HCT116 (cell line): ENCODE measurements around the gene AQP6. TPM values are rescaled to one million over a fixed set of nuclear protein-coding genes. Genes with fewer than 3 reads are reported as not detected.

Source experiments
- ATAC-seq: fragments of 200-7000 bp; cut with Tn5 transposase; 2 replicates; pipeline ENCODE4 v1.9.1; 2020; ENCODE audit warnings: mild to moderate bottlenecking, moderate library complexity
- BruUV-seq: library from RNA; stranded (reverse); fragments of 400-500 nt; replicated peaks from 2 replicates; lab custom pipeline; 2021; lab: Mats Ljungman, UMichigan
- CTCF ChIA-PET: fragments of 300-600 bp; sonication (Branson Sonifier 250); formaldehyde crosslinking; loops from one replicate; lab custom pipeline; 2021; ENCODE audit warnings: antibody characterized with exemption; lab: Charles Lee
- POLR2A ChIA-PET: fragments of 300-600, 350-600 bp; sonication (Branson Sonifier 250); formaldehyde crosslinking; loops from one replicate; lab custom pipeline; 2021; ENCODE audit warnings: antibody characterized with exemption; lab: Charles Lee
- RAD21 ChIA-PET, 2 experiments: fragments of 300-600 bp; sonication (Branson Sonifier 250); formaldehyde crosslinking; loops; one replicate each; lab custom pipeline; 2023; ENCODE audit warnings: low total read pairs in 2 of 2; ENCODE audit not compliant: uncharacterized antibody in 2 of 2, unreplicated experiment in 2 of 2, low non-redundant PET in 1 of 2; lab: Charles Lee
- DNase-seq: peaks from one replicate; pipeline ENCODE4 v3.0.0-alpha.2; 2010; ENCODE audit warnings: low read depth, low spot score
- H2AFZ ChIP-seq: fragments of 200-600 bp; shearing (Covaris generic), sonication (generic); 2 replicates; pipeline ENCODE4 v1.6.1; 2017; ENCODE audit warnings: low read depth, mixed run types, mixed read lengths, antibody characterized with exemption, low read length; ENCODE audit not compliant: poor library complexity, severe bottlenecking
- H3K27ac ChIP-seq: 2 replicates; pipeline ENCODE4 v1.5.1; 2012; ENCODE audit warnings: low read depth, low read length
- H3K27me3 ChIP-seq: fragments of 200-600 bp; sonication (generic); 2 replicates; pipeline ENCODE4 v1.6.1; 2016; ENCODE audit warnings: mixed run types, low read length, mixed read lengths; ENCODE audit not compliant: insufficient read depth
- H3K36me3 ChIP-seq, 2 experiments: fragments of 200-500 bp in 1 of 2; fragments of 200-600 bp in 1 of 2; sonication (Bioruptor generic) in 1 of 2; sonication (generic) in 1 of 2; 2 replicates each; pipeline versions ENCODE4 v1.5.1 to v1.6.1; 2014 to 2016; ENCODE audit warnings: low read length in 2 of 2, inconsistent platforms in 1 of 2, mixed read lengths in 1 of 2, mixed run types in 1 of 2; ENCODE audit not compliant: insufficient read depth in 2 of 2, control insufficient read depth in 1 of 2
- H3K4me1 ChIP-seq, 2 experiments: fragments of 200-600 bp in 1 of 2; sonication (generic) in 1 of 2; 2 replicates each; pipeline versions ENCODE4 v1.5.1 to v1.6.1; 2012 to 2017; ENCODE audit warnings: low read length in 2 of 2, inconsistent platforms in 1 of 2, mild to moderate bottlenecking in 1 of 2, mixed read lengths in 1 of 2, mixed run types in 1 of 2, moderate library complexity in 1 of 2; ENCODE audit not compliant: insufficient read depth in 2 of 2, control insufficient read depth in 1 of 2
- H3K4me2 ChIP-seq: fragments of 200-600 bp; sonication (generic); 2 replicates; pipeline ENCODE4 v1.6.1; 2017; ENCODE audit warnings: mixed run types, low read length, mixed read lengths
- H3K4me3 ChIP-seq, 2 experiments: fragments of 200-600 bp in 1 of 2; sonication (generic) in 1 of 2; replicated peaks in 1 of 2; 2 replicates each; pipeline ENCODE4 v1.5.1; 2011 to 2016; ENCODE audit warnings: low read length in 2 of 2, control low read depth in 1 of 2, low read depth in 1 of 2, mild to moderate bottlenecking in 1 of 2, mixed read lengths in 1 of 2, mixed run types in 1 of 2
- H3K79me2 ChIP-seq: fragments of 200-600 bp; sonication (generic); 2 replicates; pipeline ENCODE4 v1.6.1; 2017; ENCODE audit warnings: mild to moderate bottlenecking, mixed run types, low read length, moderate library complexity, mixed read lengths; ENCODE audit not compliant: insufficient read depth
- H3K9ac ChIP-seq: fragments of 200-600 bp; sonication (generic); 2 replicates; pipeline ENCODE4 v1.6.1; 2016; ENCODE audit warnings: low read length, mixed read lengths
- H3K9me2 ChIP-seq: fragments of 200-600 bp; sonication (generic), shearing (Covaris generic); 2 replicates; pipeline ENCODE4 v1.6.1; 2017; ENCODE audit warnings: mixed run types, mild to moderate bottlenecking, moderate library complexity; ENCODE audit not compliant: insufficient read depth
- H3K9me3 ChIP-seq, 2 experiments: fragments of 200-500 bp in 1 of 2; fragments of 200-600 bp in 1 of 2; sonication (Bioruptor generic) in 1 of 2; sonication (generic) in 1 of 2; 2 replicates each; pipeline ENCODE4 v1.6.1; 2014 to 2017; ENCODE audit warnings: low read length in 2 of 2, mixed read lengths in 2 of 2, inconsistent platforms in 1 of 2, low read depth in 1 of 2, mild to moderate bottlenecking in 1 of 2, mixed run types in 1 of 2, moderate library complexity in 1 of 2; ENCODE audit not compliant: control insufficient read depth in 1 of 2, insufficient read depth in 1 of 2
- H4K20me1 ChIP-seq: fragments of 200-600 bp; sonication (generic), shearing (Covaris generic); 2 replicates; pipeline ENCODE4 v1.6.1; 2017; ENCODE audit warnings: mixed run types, mild to moderate bottlenecking, moderate library complexity; ENCODE audit not compliant: insufficient read depth
- CBX3 ChIP-seq: IDR thresholded peaks from 2 replicates; pipeline ENCODE4 v1.6.1; 2012; ENCODE audit warnings: low read depth
- CEBPB ChIP-seq: IDR thresholded peaks from 2 replicates; pipeline ENCODE4 v1.6.1; 2012; ENCODE audit warnings: low read depth
- CTCF ChIP-seq, 3 experiments: fragments of 200-600 bp in 1 of 3; sonication (generic) in 1 of 3; IDR thresholded peaks in 2 of 3; conservative IDR thresholded peaks in 1 of 3; 2 replicates each; pipeline ENCODE4 v1.5.1; 2012 to 2017; ENCODE audit warnings: low read depth in 2 of 3, low read length in 2 of 3, antibody characterized with exemption in 1 of 3, borderline replicate concordance in 1 of 3, control low read depth in 1 of 3, mild to moderate bottlenecking in 1 of 3, mixed read lengths in 1 of 3, mixed run types in 1 of 3, moderate library complexity in 1 of 3; ENCODE audit not compliant: insufficient read depth in 1 of 3
- ELF1 ChIP-seq: IDR thresholded peaks from 2 replicates; pipeline ENCODE4 v1.6.1; 2012; ENCODE audit warnings: low read depth, borderline replicate concordance
- EZH2 ChIP-seq: fragments of 200-600 bp; sonication (generic); IDR thresholded peaks from 2 replicates; pipeline ENCODE4 v1.6.1; 2017; ENCODE audit warnings: antibody characterized with exemption, mixed run types
- EZH2phosphoT487 ChIP-seq: fragments of 200-600 bp; IDR thresholded peaks from 2 replicates; pipeline ENCODE4 v1.6.1; 2018; ENCODE audit warnings: antibody characterized with exemption, borderline replicate concordance
- FOSL1 ChIP-seq: IDR thresholded peaks from 2 replicates; pipeline ENCODE4 v1.6.1; 2012; ENCODE audit warnings: low read depth
- JUND ChIP-seq: IDR thresholded peaks from 2 replicates; pipeline ENCODE4 v1.6.1; 2012
- MAX ChIP-seq: IDR thresholded peaks from 2 replicates; pipeline ENCODE4 v1.6.1; 2012
- POLR2A ChIP-seq: IDR thresholded peaks from 2 replicates; pipeline ENCODE4 v1.7.0; 2011; ENCODE audit warnings: borderline replicate concordance; ENCODE audit not compliant: insufficient read depth, insufficient read length; ENCODE audit errors: extremely low read depth
- POLR2AphosphoS5 ChIP-seq: IDR thresholded peaks from 2 replicates; pipeline ENCODE4 v1.6.1; 2011; ENCODE audit warnings: mild to moderate bottlenecking, low read depth, low read length, moderate library complexity
- RAD21 ChIP-seq: IDR thresholded peaks from 2 replicates; pipeline ENCODE4 v1.6.1; 2012; ENCODE audit warnings: low read depth, mild to moderate bottlenecking
- SRF ChIP-seq: IDR thresholded peaks from 2 replicates; pipeline ENCODE4 v1.6.1; 2012; ENCODE audit warnings: low read depth
- YY1 ChIP-seq: IDR thresholded peaks from 2 replicates; pipeline ENCODE4 v1.6.1; 2011; ENCODE audit warnings: low read length, low read depth, moderate library complexity, mild to moderate bottlenecking; ENCODE audit not compliant: insufficient replicate concordance; ENCODE audit errors: extremely low read depth
- ZBTB33 ChIP-seq: IDR thresholded peaks from 2 replicates; pipeline ENCODE4 v1.6.1; 2011; ENCODE audit warnings: mild to moderate bottlenecking, low read length, moderate library complexity; ENCODE audit not compliant: insufficient replicate concordance; ENCODE audit errors: extremely low read depth
- ZFX ChIP-seq: fragments of 450-650 bp; IDR thresholded peaks from 2 replicates; pipeline ENCODE4 v1.6.1; 2017
- intact Hi-C: fragments of 100-400 bp; cut with micrococcal nuclease; formaldehyde crosslinking; loops from 2 replicates; pipeline ENCODE4 v1.10.0; 2022
- total RNA-seq: library from RNA; stranded (reverse); gene quantifications from one replicate; pipeline ENCODE4 v1.2.1, GENCODE V29; 2021; ENCODE audit not compliant: unreplicated experiment

The AQP6 gene
- total RNA-seq, 1 experiment from 2014 or later = not detected

- CTCF ChIA-PET = no interaction called here
- RAD21 ChIA-PET = no interaction called here
- H3K36me3 ChIP-seq = no peaks in the 10 kb centered on the region
- H3K4me1 ChIP-seq = no peaks in the 10 kb centered on the region
- no peak for ATAC-seq
- BruUV-seq = no TSS peak
- no peak for TF ChIP-seq YY1
- no peak for TF ChIP-seq RAD21
- TF ChIP-seq CBX3 = no peak
- no peak for TF ChIP-seq JUND
- no peak for TF ChIP-seq POLR2AphosphoS5
- TF ChIP-seq ZFX = no peak
- no peak for TF ChIP-seq ELF1
- no peak for TF ChIP-seq CEBPB
- no peak for TF ChIP-seq MAX
- no peak for TF ChIP-seq SRF
- no peak for TF ChIP-seq FOSL1
- TF ChIP-seq EZH2 = no peak
- TF ChIP-seq CTCF (IDR thresholded peaks at IDR 0.05 in 2 of 3, conservative IDR thresholded peaks at IDR 0.05 in 1 of 3; ENCODE audit: borderline replicate concordance in 1 of 3, insufficient read depth in 1 of 3, low read depth in 2 of 3, low read length in 2 of 3) = no peak
- no peak for TF ChIP-seq EZH2phosphoT487
- no peak for TF ChIP-seq ZBTB33
- TF ChIP-seq POLR2A = no peak
- H3K4me2 ChIP-seq = no peak overlapping the region
- no peaks in the 10 kb centered on the region for H3K79me2 ChIP-seq
- no peaks in the 10 kb centered on the region for H3K9me3 ChIP-seq
- no peak overlapping the region for H3K9ac ChIP-seq
- no peak overlapping the region for H3K4me3 ChIP-seq
- no peaks in the 10 kb centered on the region for H4K20me1 ChIP-seq
- H2AFZ ChIP-seq = no peak overlapping the region
- intact Hi-C loops = no loop called here
- DNase-seq = no peak
- H3K9me2 ChIP-seq = no peaks in the 10 kb centered on the region
- H3K27me3 ChIP-seq = no peaks in the 10 kb centered on the region
- POLR2A ChIA-PET = no interaction called here
- no peak overlapping the region for H3K27ac ChIP-seq
Measured at GRCh38 chr12:49923035-49923644, 49.6 kb upstream of the AQP6 start.
